Measurements from ENCODE around the gene GJD3.

DNA sequence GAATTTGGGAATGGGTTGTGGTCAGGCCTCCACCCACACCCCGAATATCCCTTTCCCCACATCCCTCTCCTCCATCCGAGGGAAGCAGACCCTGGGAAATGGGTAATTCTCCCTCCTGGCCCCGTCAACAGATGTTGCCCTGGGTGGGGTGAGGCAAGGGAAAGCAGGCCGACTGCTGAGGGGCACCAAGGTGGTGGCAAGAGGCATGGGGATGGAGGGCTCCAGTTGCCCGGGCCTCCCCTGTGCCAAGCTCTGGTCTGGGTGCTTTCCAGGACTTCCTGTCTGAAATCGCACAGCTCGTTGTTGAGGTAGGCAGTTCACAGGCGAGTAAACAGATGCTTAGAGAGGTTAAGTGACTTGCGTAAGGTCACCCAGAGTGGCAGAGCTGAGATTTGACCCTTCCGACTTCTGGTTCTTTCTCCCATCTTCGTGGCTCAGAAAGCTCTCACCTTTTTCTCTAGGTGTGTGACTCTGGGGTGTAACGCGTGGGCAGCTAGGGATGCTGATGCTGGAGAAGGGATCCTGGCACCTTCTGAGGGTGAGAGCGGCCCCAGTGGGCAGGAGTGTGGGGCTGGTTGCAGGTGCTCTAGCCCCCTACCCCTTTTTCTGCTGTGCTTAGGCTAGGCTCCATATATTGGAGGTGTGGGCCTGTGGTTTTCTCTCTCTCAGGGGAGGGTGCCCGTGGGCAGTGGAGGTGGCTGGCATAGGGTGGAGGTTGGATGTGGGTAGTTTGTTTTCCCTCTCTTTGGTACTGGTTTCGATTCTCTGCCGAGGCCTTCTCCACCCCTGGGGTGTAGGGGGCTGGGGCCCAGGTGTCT is 38.3 kb downstream of the GJD3 start:
- TF ChIP-seq, protein P1, sequence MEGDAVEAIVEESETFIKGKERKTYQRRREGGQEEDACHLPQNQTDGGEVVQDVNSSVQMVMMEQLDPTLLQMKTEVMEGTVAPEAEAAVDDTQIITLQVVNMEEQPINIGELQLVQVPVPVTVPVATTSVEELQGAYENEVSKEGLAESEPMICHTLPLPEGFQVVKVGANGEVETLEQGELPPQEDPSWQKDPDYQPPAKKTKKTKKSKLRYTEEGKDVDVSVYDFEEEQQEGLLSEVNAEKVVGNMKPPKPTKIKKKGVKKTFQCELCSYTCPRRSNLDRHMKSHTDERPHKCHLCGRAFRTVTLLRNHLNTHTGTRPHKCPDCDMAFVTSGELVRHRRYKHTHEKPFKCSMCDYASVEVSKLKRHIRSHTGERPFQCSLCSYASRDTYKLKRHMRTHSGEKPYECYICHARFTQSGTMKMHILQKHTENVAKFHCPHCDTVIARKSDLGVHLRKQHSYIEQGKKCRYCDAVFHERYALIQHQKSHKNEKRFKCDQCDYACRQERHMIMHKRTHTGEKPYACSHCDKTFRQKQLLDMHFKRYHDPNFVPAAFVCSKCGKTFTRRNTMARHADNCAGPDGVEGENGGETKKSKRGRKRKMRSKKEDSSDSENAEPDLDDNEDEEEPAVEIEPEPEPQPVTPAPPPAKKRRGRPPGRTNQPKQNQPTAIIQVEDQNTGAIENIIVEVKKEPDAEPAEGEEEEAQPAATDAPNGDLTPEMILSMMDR (IDR thresholded peaks at IDR 0.05) = no peak
- TF ChIP-seq POLR2A (IDR thresholded peaks at IDR 0.05) = no peak

Data from thyroid gland (tissue), 4 donors.